AG08395 (cell line): ENCODE data around the gene ITPRID1.
A peak's percentile ranks its signal among the peaks of the same experiment; 100 is the strongest.
"Not testable (repeated sequence)": the region's sequence is repeated elsewhere in the genome, so short reads cannot be mapped to it uniquely, and the experiment has no call there.

Experiments
- DNase-seq: peaks from one replicate; pipeline ENCODE4 v3.0.0; 2012; ENCODE audit warnings: mixed read lengths, low spot score

ITPRID1 gene

DNA sequence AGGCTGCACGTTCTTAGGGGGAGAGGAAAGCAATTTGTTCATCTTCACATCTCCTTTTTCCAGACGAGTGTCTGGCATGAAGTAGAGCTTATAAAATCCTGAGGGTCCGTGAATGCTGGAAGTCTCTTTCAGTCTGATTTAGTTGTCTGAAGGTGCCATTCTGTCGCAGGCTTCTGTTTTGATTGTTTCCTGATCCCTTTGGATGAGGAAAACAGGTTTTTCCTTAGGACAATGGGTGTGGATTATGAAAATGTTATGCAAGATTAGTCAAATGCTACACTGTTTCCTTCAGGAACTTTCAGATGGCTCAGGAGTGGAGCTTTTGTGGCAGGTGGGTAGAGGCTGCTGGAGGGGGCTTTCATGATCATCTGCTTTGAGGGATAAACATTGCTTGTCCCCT is at the start of gene ITPRID1:
Gene ITPRID1, plus strand, starts transcription at position 301 of the 400 bp plus-strand sequence. CDS start 38,935 bp downstream, outside the sequence.
- DNase-seq, result no peak

DNA sequence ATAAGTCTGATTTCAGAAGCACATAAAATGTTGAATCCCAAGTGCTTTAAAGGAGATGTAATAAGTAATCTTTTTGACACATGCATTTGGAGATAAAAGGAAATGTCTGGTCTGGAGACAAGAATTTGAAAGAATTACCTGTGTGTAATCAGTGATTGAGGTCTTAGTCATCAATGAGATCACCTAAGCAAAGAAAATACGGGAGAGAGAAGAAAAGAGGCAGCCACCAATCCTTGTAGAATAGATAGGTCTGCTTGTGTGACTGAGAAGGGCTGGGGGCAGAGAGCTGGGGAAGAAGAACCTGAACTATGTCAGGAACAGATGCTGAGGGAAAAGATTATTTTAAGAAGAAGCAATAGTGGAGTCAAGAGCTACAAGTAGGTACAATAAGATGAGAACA is 49.3 kb upstream of the ITPRID1 start:
- DNase-seq, result no peak

DNA sequence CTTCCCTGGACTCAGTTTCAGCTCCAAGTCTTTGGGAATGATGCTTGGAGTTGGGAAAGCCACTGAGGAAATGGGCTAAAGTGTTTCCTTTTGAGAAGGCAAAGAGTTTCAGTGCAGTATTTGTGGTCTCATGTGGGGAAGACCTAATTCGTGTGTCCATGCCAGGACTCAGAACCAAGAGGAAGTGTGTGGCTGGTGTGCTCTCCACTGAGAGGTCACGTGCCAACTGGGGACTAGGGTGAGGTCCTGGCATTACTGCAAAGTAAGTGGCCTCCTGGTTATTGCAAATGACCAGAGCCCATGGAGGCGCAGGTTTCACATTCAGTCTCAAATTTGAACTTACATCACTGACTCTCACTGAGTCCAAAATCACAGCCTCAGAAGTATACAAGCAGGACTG is 48.6 kb upstream of the ITPRID1 start:
- no peak for DNase-seq

DNA sequence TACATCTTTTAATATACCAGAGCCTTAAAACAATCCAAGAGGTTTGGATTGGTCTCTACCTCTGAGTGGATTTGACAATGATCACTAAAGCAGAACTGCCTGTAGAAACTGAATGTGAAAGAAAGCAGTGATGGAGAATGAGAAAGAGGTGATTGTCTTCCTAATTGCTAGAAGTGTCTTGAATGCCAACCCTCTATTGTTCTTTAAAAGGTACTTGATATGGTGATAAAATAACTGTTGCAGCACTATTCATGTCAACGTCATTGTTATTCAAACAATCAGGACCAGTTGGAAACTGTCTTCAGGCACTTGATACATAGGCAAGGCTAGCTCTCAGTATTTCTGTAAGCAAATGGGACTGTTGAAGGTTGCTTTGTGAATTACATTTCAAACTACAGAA is 47.9 kb upstream of the ITPRID1 start:
- DNase-seq, result no peak

DNA sequence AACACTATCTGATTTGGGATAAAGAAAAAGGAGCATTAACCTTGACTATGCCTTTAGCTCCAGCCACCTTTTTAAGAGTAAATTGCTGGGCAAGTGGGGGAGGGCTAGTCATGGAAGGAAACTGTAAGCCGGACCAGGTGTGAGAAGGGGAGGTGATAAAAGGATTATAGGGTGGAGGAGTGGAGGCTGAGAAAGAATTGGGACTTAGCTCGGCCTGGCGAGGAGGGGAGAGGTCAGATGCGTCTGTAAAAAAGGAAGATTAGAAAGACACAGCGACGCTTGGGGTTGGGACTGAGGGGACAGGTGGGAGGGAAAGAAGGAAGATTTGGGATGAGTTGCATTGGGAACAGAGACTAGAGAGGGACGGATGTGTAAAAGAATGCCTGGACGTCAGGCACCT is 43.0 kb upstream of the ITPRID1 start:
- not testable (repeated sequence) for DNase-seq

DNA sequence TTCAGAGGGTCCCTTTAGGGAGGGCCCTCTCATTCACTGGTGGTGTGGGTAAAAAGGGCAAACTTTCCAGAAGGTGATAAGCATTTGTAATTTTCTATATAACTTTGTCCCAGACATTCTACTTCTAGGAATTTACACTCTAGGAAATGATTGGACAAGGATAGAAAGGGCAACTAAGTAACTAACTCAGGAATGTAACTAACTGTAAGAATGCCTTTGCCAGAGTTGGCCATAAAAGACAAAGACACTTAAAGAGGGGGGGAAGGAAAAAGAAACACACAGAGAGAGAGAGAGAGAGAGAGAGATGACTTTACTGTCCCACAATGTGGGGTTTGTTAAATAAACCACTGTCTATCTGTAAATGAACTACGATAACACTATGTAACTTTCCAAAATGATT is 38.5 kb upstream of the ITPRID1 start:
- DNase-seq, result no peak

DNA sequence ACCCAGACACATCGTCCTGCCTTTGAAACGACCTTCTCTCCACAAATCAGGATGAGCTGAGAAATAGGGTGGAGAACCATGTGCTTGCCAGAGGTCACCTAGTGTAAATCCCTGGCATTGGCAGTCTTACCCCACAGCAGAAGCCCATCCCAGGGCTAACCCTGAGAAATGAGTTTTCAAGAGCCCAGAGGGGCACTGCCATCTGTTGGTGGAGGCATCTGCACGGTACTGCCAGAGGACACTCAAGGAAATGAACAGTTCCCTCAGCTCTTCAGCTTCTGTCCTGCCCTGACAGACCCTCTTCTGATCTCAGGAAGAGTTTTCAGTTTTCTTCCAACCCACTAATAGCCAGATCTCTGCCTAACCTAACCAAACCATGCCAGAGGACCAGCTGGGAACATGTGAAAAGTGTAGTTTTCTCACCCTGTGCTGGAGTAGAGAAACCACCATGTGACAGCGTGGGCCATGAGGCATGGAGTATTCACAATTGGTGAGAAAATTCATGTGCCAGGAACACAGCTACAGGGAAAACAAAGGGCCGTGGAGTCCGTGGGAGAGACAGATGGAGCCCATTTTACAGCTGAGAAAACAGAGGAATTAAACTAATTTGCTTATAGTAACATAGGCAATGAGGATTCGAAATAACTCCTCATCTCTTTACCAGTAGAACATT is 37.7 kb upstream of the ITPRID1 start:
- no peak for DNase-seq

DNA sequence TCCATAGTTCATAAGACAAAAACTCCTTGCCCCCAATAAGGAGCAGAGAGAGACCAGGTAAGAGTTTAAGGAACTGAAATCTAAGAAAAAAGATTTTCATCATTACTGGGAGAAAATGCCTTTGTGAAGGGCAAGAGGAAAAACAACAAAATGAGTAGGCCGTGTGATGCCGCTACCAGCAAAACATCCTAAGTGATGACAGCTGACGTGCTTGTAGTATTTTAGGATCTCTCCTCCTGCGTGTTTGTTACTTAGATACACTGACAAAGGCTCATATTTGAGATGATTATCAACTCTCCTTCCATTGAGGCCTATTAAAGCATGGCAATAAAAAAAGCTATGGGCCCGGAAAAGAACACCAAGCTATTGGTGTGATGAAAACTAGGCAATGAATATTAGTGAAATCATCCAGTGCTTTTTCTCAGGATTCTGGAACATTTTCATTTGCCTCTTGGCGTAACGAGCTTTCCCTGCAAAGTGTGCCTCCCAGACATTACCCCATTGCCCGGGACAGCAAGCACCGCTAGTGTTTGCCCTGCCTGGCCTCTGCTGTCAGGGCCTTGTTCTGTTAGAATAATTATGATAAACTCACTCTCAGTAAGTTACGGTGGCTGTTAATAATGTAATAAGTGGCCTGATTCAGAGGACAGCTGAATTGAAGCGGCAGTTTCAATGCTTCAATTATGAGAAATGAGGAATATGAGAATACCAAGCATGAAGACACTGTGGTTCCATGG is 36.8 kb upstream of the ITPRID1 start:
- DNase-seq, result no peak

DNA sequence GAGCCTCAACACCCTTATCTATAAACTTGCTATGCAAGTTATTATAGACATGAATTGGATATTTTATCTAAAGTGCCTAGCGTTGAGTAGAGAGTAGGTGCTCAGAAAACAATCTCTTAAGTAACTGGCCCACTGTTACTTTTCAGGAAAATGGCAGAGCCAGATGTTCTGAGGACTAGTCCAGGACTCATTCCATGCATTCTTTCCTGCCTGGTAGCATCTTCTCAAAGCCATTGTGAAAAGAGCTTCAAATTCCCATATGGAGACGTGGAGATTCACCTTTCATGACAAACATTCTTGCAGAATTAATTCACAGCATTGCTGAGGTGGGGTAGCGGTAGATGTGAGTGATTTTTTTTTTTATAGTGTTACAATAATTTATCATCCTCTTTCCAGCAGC is 35.9 kb upstream of the ITPRID1 start:
- DNase-seq, result no peak

DNA sequence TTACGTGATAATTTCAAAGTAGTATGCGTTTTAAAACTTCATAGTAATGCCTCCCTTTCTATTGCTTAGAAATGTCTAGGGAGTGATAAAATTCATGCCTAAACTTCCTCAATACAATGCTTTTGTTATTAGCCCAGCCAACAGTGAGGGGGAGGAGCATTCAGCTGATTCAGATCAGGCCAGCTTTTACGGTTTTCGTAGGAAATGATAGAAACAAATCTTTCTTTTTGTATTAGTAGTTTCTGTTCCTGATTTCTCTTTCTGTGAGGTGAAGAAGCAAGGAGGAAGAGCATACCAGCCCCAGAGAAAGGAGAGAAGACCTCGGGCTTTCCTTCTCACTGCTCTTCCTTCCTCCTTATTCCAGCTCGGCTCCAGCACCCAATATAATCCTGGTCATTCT is 35.2 kb upstream of the ITPRID1 start:
- DNase-seq, result no peak

DNA sequence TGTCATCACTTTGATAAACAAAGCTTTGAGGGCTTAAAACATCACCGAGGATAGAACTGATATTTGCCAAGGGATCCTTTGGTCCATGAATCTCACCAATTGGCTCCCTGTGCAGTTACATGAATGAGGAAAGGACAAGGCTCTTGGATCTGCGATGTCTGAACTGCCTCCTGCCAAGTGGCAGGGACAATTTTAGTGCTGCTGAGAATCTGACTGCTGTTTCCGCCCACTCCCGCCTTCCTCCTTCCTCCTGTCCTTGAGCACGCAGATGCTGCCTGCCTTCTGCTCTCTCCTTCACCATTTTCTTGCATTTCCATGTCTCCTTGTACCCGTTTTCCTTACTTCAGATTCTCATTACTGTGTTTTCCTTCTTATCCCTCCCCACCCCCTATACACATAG is 26.8 kb upstream of the ITPRID1 start:
- no peak for DNase-seq

DNA sequence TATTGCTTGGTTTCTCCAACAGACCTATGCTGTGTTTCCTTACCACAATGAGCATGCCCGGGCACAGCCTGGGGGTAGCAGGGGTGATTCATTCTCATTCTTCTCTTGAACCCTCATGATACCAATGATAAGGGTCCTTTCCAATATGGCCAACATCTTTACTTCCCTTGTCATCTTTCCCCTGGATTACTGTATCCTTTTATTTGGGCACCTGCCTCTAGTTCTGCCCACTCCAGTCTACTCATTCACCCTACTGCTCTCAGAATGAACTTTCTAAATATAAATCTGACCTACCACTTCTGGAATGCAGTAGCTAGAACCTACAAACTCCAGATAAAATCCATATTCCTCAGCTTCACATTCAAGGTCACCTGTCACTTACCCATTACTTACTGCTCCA is 26.4 kb upstream of the ITPRID1 start:
- no peak for DNase-seq

DNA sequence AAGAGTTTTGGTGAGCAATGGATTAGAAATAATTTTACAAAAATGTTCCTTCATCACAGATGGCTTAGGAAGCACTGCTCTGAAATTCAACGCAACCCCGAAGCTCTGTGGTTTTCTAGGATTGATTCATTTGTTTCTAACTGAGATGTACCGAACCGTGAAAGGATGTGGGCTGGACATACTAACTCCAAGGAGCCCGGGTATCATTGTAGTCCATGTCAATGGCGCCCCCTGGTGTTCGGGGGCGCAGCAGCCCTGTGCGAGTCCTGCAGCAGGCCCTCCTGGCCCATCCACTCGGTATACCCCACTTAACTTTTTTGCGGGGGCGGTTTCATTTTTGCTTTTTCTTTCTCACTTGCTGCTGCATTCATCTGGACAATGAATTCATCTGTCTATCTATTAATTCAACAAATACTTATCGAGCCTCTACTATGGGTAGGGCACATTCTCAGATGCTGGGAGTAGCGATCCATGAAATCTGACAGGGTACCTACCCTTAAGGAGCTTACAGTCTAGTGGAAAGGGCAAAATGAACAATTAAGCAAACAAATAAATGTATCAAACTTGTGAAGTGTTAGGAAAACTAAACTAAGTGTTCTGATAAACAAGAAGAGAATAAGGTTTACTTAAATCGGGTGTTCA is 25.2 kb upstream of the ITPRID1 start:
- DNase-seq, result peak; percentile 27

DNA sequence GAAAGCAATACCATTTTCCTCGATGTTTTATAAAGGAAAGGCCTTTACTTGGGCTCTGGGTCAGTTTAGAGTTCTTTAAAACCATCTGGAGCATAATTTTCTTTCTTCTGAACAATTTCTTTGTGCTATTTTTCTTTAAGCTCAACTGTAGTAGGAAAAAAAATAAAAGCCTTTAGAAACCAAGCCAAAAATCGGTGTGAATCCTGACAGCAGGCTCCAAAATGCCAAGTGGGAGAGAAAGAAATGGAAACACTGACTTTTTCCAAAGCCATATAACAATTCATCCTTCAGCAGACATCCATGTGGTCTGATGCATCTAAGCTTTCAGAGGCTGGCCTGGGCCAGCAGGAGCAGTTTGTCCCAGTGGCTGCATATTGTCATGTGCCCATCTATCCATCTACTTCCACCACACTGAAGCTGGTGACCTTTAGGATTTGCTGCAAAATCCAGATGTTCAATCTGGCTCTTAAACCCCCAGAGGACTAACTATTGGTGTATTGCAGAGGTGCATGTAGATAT is 23.0 kb upstream of the ITPRID1 start:
- DNase-seq, result no peak

DNA sequence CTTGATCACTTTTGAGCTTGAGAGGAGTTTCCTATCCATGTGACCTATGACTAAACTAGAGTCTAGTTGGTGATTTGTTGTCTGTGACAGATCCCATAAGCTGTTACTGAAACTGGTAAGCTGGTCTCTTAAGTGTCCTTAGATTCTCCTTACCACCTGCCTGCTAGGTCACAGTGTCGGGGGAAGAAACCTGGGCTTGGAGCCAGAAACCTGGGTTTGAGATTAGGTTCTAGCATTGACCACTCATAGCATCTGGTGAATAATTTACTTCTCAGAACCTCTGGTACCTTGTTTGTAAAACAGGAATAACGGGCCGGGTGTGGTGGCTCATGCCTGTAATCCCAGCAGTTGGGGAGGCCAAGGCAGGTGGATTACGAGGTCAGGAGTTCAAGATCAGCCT is 21.8 kb upstream of the ITPRID1 start:
- no peak for DNase-seq

DNA sequence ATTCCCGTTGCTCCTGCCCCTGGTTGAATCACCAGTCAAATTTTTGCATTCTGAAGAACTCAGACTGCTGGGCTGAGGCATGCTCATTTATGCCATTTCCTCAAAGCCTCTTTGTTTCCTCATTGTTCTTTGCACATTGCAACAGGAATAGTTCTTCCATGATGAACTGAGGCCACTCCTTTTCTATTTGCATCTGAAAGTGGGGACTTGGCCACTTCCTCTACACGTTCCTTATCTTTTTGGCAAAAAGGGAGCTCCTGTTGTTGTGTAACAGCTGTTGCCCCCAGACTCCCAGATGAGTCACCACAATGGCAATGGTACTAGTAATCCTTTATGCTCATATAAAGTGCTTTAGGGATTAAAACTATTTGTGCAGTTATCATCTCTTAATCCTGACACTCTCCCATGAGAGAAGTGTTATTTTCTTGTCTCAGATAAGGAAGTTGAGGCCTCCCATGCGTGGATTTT is 20.1 kb upstream of the ITPRID1 start:
- DNase-seq, result no peak

DNA sequence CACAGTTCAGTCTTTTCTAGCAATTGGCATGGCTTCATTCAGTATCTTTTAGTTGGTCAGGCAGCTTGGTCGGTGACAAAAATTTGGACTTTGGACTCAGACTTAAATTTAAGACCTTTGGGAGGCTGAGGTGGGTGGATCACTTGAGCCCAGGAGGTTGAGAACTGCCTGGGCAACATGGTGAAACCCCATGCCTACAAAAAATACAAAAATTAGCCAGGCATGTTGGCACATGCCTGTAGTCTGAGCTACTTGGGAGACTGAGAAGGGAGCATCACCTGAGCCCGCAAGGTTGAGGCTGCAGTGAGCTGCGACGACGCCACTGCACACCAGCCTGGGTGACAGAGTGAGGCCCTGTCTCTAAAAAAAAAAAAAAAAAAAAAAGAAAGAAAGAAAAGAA is 19.5 kb upstream of the ITPRID1 start:
- DNase-seq, result no peak

DNA sequence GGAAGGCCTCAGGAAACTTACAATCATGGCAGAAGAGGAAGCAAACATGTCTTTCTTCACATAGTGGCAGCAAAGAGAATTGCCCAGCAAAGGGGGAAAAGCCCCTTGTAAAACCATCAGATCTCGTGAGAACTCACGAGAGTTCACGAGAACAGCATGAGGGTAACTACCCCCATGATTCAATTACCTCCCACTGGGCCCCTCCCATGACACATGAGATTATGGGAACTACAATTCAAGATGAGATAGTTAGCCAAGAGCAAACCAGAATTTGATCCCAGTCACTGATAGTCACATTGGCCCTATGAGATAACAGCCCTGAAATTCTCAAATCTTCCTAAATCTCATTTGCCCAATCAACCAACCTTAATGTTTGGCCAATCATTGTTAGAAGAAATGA is 18.2 kb upstream of the ITPRID1 start:
- no peak for DNase-seq

DNA sequence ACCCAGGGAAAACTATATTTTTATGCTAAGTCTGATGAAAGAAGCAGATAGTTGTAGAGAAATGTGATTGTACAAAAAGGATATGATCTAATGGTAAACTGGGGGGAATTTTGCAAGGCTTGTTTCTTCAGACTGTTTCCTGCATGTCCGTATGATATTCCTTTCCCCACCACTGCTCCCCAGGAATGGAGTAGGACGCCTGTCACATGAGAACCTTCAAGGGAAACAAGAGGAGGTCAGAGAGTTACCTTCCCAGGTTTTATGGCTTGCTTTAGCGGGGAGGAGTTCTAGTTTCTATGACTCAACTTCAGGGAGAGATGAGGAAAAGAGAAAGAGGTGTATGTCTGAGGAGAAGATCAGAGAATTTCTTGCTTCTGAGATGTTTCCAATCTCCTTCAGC is 16.4 kb upstream of the ITPRID1 start:
- no peak for DNase-seq

DNA sequence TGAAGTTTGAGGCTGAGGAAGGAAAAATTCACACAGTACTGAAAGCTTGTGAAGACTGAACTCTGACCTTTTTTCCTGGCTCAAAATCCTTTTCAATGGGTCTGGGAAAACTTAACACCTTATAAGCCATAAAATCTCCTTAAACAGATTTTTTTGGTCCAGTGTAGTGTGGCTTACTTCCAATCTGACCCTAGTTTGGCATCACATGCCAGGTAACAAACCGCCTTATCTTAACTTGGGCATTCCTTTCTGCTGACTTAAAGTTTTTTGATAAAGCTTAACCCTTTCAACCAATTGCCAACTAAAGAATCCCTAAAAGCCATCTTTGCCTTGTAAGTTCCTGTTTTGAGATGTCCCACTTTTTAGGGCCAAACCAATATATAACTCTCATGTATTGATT is 13.2 kb upstream of the ITPRID1 start:
- DNase-seq, result no peak

DNA sequence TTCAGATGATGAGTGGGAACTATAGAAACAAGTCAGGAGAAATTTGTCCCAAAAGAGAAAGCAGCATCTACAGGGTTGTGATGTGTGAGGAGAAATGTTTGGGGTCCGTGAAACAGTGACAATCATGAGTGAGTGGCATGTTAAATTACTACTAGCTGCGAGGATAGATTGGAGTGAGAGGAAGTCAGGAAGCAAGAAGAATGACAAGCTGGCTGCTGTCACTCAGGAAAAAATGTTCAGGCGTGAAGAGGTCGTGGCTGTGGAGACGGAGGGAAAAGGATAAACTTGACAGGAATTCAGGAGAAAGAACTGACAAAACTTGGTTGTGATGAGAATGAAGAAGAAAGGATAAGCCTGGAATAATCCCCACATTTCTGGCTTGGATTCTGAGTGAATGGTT is 5.1 kb upstream of the ITPRID1 start:
- no peak for DNase-seq

DNA sequence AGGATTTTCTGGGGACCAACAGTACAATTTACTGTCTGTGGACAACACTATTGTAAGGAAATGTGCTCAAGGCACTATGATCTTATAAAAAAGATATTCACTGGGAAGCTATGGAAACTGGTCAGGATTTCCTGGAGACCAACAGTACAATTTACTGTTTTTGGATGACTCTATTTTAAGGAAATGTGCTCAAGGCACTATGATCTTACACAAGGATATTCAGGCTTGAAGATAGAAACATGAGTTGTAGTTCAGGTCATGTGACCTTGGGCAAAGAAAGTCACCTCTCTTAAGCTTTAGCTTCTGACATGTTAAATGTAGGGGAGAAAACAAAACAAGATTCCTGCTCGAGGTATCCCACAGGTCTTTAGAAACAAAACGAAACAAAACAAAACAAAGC is 1.7 kb upstream of the ITPRID1 start:
- no peak for DNase-seq
